Trophoblast cell (in vitro differentiated cells and primary cell): ENCODE measurements around the gene NCAPD2.

Source experiments
- DNase-seq, 2 donors: peaks; one replicate each; pipeline ENCODE4 v3.0.0-alpha.2; 2016
- H2AFZ ChIP-seq: 2 replicates; pipeline ENCODE4 v1.6.1; 2013; ENCODE audit warnings: low read length, moderate library complexity, mild to moderate bottlenecking; ENCODE audit not compliant: insufficient read depth, poor library complexity
- H2AK5ac ChIP-seq: 2 replicates; pipeline ENCODE4 v1.6.1; 2013; ENCODE audit warnings: mild to moderate bottlenecking, low read length
- H2BK120ac ChIP-seq: 2 replicates; pipeline ENCODE4 v1.6.1; 2013; ENCODE audit warnings: low read length, mild to moderate bottlenecking, moderate library complexity; ENCODE audit not compliant: insufficient read depth, poor library complexity
- H2BK12ac ChIP-seq: 2 replicates; pipeline ENCODE4 v1.6.1; 2013; ENCODE audit warnings: mild to moderate bottlenecking, low read length, moderate library complexity
- H2BK5ac ChIP-seq: 2 replicates; pipeline ENCODE4 v1.6.1; 2013; ENCODE audit warnings: low read length, low read depth, moderate library complexity, mild to moderate bottlenecking; ENCODE audit not compliant: poor library complexity
- H3K14ac ChIP-seq: 2 replicates; pipeline ENCODE4 v1.6.1; 2013; ENCODE audit warnings: mild to moderate bottlenecking, low read length
- H3K18ac ChIP-seq: 2 replicates; pipeline ENCODE4 v1.6.1; 2013; ENCODE audit warnings: mild to moderate bottlenecking, low read length
- H3K23ac ChIP-seq: 2 replicates; pipeline ENCODE4 v1.6.1; 2013; ENCODE audit warnings: low read length
- H3K27ac ChIP-seq: 2 replicates; pipeline ENCODE4 v1.5.1; 2013; ENCODE audit warnings: low read depth, mild to moderate bottlenecking, inconsistent platforms, low read length, moderate library complexity
- H3K27me3 ChIP-seq: 2 replicates; pipeline ENCODE4 v1.6.1; 2013; ENCODE audit warnings: inconsistent platforms, mild to moderate bottlenecking, low read length, moderate library complexity; ENCODE audit not compliant: insufficient read depth
- H3K36me3 ChIP-seq, 2 experiments: 1 replicate in 1 of 2; 2 replicates in 1 of 2; pipeline ENCODE4 v1.6.1; 2013; ENCODE audit warnings: low read length in 2 of 2, mild to moderate bottlenecking in 2 of 2, moderate library complexity in 1 of 2; ENCODE audit not compliant: insufficient read depth in 2 of 2, control insufficient read depth in 1 of 2
- H3K4ac ChIP-seq: 2 replicates; pipeline ENCODE4 v1.6.1; 2013; ENCODE audit warnings: low read depth, mild to moderate bottlenecking, low read length, moderate library complexity
- H3K4me1 ChIP-seq, 2 experiments: 1 replicate in 1 of 2; 2 replicates in 1 of 2; pipeline ENCODE4 v1.6.1; 2013; ENCODE audit warnings: low read length in 2 of 2, mild to moderate bottlenecking in 2 of 2, moderate library complexity in 1 of 2; ENCODE audit not compliant: insufficient read depth in 2 of 2, control insufficient read depth in 1 of 2
- H3K4me2 ChIP-seq: 2 replicates; pipeline ENCODE4 v1.6.1; 2013; ENCODE audit warnings: inconsistent platforms, mild to moderate bottlenecking, low read length, moderate library complexity
- H3K4me3 ChIP-seq: 2 replicates; pipeline ENCODE4 v1.5.1; 2013; ENCODE audit warnings: mild to moderate bottlenecking, low read depth, low read length, inconsistent platforms
- H3K79me1 ChIP-seq: one replicate; pipeline ENCODE4 v1.6.1; 2013; ENCODE audit warnings: low read length
- H3K79me2 ChIP-seq: 2 replicates; pipeline ENCODE4 v1.6.1; 2013; ENCODE audit warnings: low read length, mild to moderate bottlenecking; ENCODE audit not compliant: control insufficient read depth, insufficient read depth, poor library complexity
- H3K9ac ChIP-seq: 2 replicates; pipeline ENCODE4 v1.6.1; 2013; ENCODE audit warnings: mild to moderate bottlenecking, low read length
- H3K9me3 ChIP-seq: 2 replicates; pipeline ENCODE4 v1.6.1; 2013; ENCODE audit warnings: low read depth, mild to moderate bottlenecking, control low read depth, inconsistent platforms, low read length; ENCODE audit not compliant: insufficient read depth
- H4K12ac ChIP-seq: 2 replicates; pipeline ENCODE4 v1.6.1; 2013; ENCODE audit warnings: low read depth, mild to moderate bottlenecking, low read length, moderate library complexity
- H4K8ac ChIP-seq: 2 replicates; pipeline ENCODE4 v1.6.1; 2013; ENCODE audit warnings: low read depth, mild to moderate bottlenecking, low read length, moderate library complexity
- H4K91ac ChIP-seq: one replicate; pipeline ENCODE4 v1.6.1; 2013; ENCODE audit warnings: low read depth, mild to moderate bottlenecking, low read length, moderate library complexity
- WGBS: extraction: QIAGEN DNeasy Blood & Tissue Kit; methylation state at CpG from one replicate; pipeline ENCODE4 v1.1.7; 2013; ENCODE audit warnings: missing lambda C conversion rate; ENCODE audit not compliant: insufficient read length, insufficient coverage; ENCODE audit errors: extremely low coverage; 5-methylcytosine and 5-hydroxymethylcytosine counted together

The NCAPD2 gene

DNA sequence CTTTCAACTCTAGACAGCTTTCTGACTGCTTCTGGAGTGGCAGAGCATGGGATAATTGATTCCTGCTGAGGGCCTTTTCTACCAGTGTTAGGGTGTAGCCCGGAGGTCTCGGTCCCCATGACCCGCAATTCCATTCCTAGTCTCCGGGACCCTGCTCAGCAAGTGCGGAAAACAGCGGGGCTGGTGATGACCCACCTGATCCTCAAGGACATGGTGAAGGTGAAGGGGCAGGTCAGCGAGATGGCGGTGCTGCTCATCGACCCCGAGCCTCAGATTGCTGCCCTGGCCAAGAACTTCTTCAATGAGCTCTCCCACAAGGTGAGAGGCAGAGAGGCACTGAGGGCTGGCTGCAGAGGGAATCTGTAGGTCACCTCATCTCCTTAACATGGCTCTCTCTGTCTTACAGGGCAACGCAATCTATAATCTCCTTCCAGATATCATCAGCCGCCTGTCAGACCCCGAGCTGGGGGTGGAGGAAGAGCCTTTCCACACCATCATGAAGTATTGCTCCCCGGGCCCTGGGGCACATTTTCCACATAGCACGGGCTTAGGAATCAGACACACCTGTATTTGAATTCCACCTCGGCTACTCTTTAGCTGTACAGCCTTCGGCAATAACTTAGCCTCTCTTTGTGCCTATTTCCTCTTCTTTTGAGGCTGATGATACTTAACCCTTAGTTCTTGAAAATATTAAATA lies 34.8 kb downstream of the NCAPD2 start:
- H3K79me1 ChIP-seq: peaks cover 34% of the 10 kb centered on the region
- H3K36me3 ChIP-seq: peaks cover 48 to 63% of the 10 kb centered on the region in 2 experiments
- peak overlapping the region; percentile 89 for H3K14ac ChIP-seq
- H2BK12ac ChIP-seq: peak overlapping the region; percentile 43
- no peak overlapping the region for H3K9ac ChIP-seq
- peaks cover 35 to 42% of the 10 kb centered on the region in 2 experiments for H3K4me1 ChIP-seq
- H4K8ac ChIP-seq: peak overlapping the region; percentile 30
- H2AFZ ChIP-seq: no peak overlapping the region
- peak overlapping the region; percentile 78 for H2BK120ac ChIP-seq
- peak overlapping the region; percentile 86 for H3K27ac ChIP-seq
- no peaks in the 10 kb centered on the region for H3K27me3 ChIP-seq
- DNase-seq: peak; percentile 98 to 99
- no peaks in the 10 kb centered on the region for H3K9me3 ChIP-seq
- no peak overlapping the region for H3K23ac ChIP-seq
- H3K4ac ChIP-seq: no peak overlapping the region
- peak overlapping the region; percentile 53 for H3K18ac ChIP-seq
- peak overlapping the region; percentile 28 for H3K4me2 ChIP-seq
- peaks cover 7% of the 10 kb centered on the region for H3K79me2 ChIP-seq
- H2BK5ac ChIP-seq: peak overlapping the region; percentile 74
- peak overlapping the region; percentile 74 for H4K91ac ChIP-seq
- no peak overlapping the region for H4K12ac ChIP-seq
- no CpG with 5 or more reads among the region's 17 CpGs for WGBS
- no peak overlapping the region for H3K4me3 ChIP-seq
- H2AK5ac ChIP-seq: peak overlapping the region; percentile 25

DNA sequence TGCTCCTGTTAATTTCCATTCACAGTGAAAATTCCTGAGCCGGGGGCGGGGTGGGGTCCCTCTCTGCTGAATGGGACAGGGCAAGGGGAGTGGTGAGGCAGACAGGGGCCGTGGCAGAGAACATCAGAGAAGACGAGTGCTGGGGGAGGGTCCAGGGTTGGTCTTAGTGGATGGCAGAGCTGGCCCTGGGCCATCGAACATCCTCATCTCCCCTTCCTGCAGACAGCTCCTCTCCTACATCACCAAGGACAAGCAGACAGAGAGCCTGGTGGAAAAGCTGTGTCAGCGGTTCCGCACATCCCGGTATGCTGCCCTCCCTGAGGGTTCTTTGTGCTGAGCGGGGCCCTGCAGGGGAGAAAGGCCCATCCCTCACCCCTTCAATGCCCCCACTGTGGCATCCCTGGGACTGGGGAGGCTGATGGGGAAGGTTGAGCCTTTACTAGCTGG lies 35.4 kb downstream of the NCAPD2 start:
- Histone ChIP-seq H2BK5ac (peak overlapping the region; percentile 74), H3K9ac (no peak overlapping the region), H3K79me1 (peaks cover 39% of the 10 kb centered on the region), H3K9me3 (no peaks in the 10 kb centered on the region), H3K18ac (peak overlapping the region; percentile 80), H4K8ac (peak overlapping the region; percentile 59), H4K12ac (no peak overlapping the region), H3K4ac (peak overlapping the region; percentile 80), H3K14ac (peak overlapping the region; percentile 86), H2BK12ac (peak overlapping the region; percentile 87), H2AK5ac (peak overlapping the region; percentile 88), H3K27ac (peak overlapping the region; percentile 86), H3K27me3 (no peaks in the 10 kb centered on the region), H2AFZ (peak overlapping the region; percentile 43), H3K4me1 (peaks cover 35 to 42% of the 10 kb centered on the region in 2 experiments), H2BK120ac (peak overlapping the region; percentile 91), H3K79me2 (peaks cover 10% of the 10 kb centered on the region), H3K4me2 (peak overlapping the region; percentile 1), H3K23ac (no peak overlapping the region), H3K4me3 (no peak overlapping the region), H3K36me3 (peaks cover 48 to 57% of the 10 kb centered on the region in 2 experiments), H4K91ac (peak overlapping the region; percentile 93)
- no peak for DNase-seq
- WGBS: no CpG with 5 or more reads among the region's 9 CpGs

DNA sequence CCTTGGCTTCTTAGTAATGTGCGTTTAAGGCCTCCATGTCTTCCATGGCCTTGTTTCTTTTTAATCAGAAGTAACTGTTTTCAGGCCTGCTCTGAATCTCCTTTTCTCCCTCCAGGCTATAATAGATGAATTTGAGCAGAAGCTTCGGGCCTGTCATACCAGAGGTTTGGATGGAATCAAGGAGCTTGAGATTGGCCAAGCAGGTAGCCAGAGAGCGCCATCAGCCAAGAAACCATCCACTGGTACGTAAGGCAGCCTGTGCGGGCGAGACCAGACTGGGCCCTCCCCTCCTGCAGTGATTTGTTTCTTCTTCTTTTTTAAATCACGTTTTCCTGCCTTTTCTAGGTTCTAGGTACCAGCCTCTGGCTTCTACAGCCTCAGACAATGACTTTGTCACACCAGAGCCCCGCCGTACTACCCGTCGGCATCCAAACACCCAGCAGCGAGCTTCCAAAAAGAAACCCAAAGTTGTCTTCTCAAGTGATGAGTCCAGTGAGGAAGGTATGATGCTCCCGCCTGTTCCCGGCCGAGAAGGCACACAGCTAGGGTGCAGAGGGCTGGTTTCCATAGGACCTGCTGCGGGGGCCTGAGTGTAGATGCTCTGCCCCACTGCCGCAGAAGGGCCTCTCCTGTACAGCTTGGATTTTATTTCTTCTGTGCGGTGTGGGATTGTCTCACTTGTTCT lies 36.8 kb downstream of the NCAPD2 start:
- H3K79me2 ChIP-seq: peaks cover 24% of the 10 kb centered on the region
- peak overlapping the region; percentile 38 for H3K27ac ChIP-seq
- no peak overlapping the region for H3K23ac ChIP-seq
- H3K36me3 ChIP-seq: peaks cover 50 to 56% of the 10 kb centered on the region in 2 experiments
- H4K12ac ChIP-seq: no peak overlapping the region
- H3K4ac ChIP-seq: peak overlapping the region; percentile 47
- H3K4me1 ChIP-seq: peaks cover 35 to 42% of the 10 kb centered on the region in 2 experiments
- H3K27me3 ChIP-seq: no peaks in the 10 kb centered on the region
- H3K4me2 ChIP-seq: no peak overlapping the region
- DNase-seq: peak; percentile 69 to 73
- H3K79me1 ChIP-seq: peaks cover 51% of the 10 kb centered on the region
- H3K9ac ChIP-seq: no peak overlapping the region
- peak overlapping the region; percentile 48 for H4K91ac ChIP-seq
- H3K9me3 ChIP-seq: no peaks in the 10 kb centered on the region
- peak overlapping the region; percentile 74 for H2BK12ac ChIP-seq
- peak overlapping the region; percentile 69 for H2AK5ac ChIP-seq
- peak overlapping the region; percentile 7 for H4K8ac ChIP-seq
- no peak overlapping the region for H2AFZ ChIP-seq
- H3K18ac ChIP-seq: peak overlapping the region; percentile 40
- WGBS: no CpG with 5 or more reads among the region's 18 CpGs
- no peak overlapping the region for H3K4me3 ChIP-seq
- H2BK5ac ChIP-seq: peak overlapping the region; percentile 24
- peak overlapping the region; percentile 40 for H2BK120ac ChIP-seq
- peak overlapping the region; percentile 12 for H3K14ac ChIP-seq

DNA sequence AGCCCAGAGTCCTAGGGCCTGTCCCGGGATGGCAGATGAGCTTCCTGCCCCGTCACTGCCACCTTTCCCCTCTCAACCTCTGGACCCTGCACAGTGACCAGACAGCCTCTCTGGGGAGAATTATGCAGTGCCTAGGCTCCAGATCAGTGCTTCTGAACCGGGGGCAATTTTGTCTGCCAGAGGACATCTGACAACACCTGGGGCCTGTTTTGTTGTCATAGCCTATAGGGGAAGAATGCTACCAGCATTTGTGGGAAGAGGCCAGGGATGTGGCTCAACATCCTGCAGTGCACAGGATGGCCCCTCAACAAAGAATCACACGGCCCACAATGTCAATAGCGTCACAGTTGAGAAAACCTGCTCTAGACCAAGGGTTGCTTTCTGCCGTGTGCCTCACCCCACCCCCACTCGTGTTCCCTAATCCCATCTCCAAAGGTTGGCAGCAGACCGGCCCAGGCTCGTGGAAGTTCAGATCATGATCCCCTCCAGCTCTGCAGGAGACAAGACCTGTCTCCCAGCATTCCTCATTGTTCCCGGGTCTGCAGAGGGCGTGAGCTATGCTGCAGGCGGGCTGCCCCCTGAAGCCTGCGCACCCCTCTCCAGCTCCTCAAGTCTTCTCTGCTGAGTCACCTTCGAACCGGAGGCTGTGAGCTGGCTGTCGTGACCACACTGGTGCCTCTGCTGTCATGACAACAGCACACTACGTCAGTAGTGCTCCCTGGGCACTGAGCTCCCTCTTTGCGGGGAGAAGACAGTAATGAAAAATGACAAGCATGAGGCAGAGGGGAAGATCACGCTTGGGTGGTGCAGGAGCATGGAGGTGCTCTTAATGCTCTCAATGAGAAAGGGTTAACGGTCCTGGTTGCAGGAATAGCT lies 38.4 kb downstream of the NCAPD2 start:
- peaks cover 1% of the 10 kb centered on the region for H3K9me3 ChIP-seq
- H2AFZ ChIP-seq: no peak overlapping the region
- H3K4me1 ChIP-seq: peaks cover 35 to 48% of the 10 kb centered on the region in 2 experiments
- peak overlapping the region; percentile 79 for H2BK120ac ChIP-seq
- no peaks in the 10 kb centered on the region for H3K27me3 ChIP-seq
- peaks cover 51% of the 10 kb centered on the region for H3K79me1 ChIP-seq
- peak overlapping the region; percentile 92 for H2BK12ac ChIP-seq
- H3K79me2 ChIP-seq: peaks cover 26% of the 10 kb centered on the region
- H2BK5ac ChIP-seq: peak overlapping the region; percentile 95
- H4K8ac ChIP-seq: peak overlapping the region; percentile 80
- peak overlapping the region; percentile 44 for H3K18ac ChIP-seq
- H3K14ac ChIP-seq: peak overlapping the region; percentile 70
- H2AK5ac ChIP-seq: peak overlapping the region; percentile 93
- H3K23ac ChIP-seq: no peak overlapping the region
- H4K91ac ChIP-seq: peak overlapping the region; percentile 89
- H3K36me3 ChIP-seq: peaks cover 50 to 56% of the 10 kb centered on the region in 2 experiments
- H4K12ac ChIP-seq: no peak overlapping the region
- H3K4me3 ChIP-seq: no peak overlapping the region
- peak overlapping the region; percentile 85 for H3K4me2 ChIP-seq
- peak overlapping the region; percentile 93 for H3K27ac ChIP-seq
- WGBS: no CpG with 5 or more reads among the region's 20 CpGs
- H3K9ac ChIP-seq: no peak overlapping the region
- DNase-seq: peak; percentile 94 to 96
- peak overlapping the region; percentile 56 for H3K4ac ChIP-seq
